Esophagus squamous epithelium (tissue), 4 donors: ENCODE data around the gene ZFPM1.

Source experiments
- CTCF ChIP-seq, 6 experiments: fragments of 450-650 bp in 4 of 6; fragments of 200-600 bp in 2 of 6; sonication (generic) in 2 of 6; IDR thresholded peaks; one replicate each; pipeline ENCODE4 v1.5.1; 2016 to 2019; ENCODE audit warnings: antibody characterized with exemption in 6 of 6, mild to moderate bottlenecking in 4 of 6, moderate library complexity in 4 of 6
- POLR2A ChIP-seq, 4 donors: fragments of 450-650 bp; IDR thresholded peaks; one replicate each; pipeline ENCODE4 v1.6.1; 2017; ENCODE audit warnings: antibody characterized with exemption in 4 of 4, mild to moderate bottlenecking in 4 of 4, moderate library complexity in 3 of 4

GRCh38 chr16:88553739-88554138 lies 100.7 kb downstream of the ZFPM1 start:
- no peak for TF ChIP-seq CTCF (IDR thresholded peaks at IDR 0.05)
- TF ChIP-seq POLR2A (IDR thresholded peaks at IDR 0.05): no peak
